HG03342 (cell line): Measurements from ENCODE around the gene TSC2.

ENCODE experiments used
- ATAC-seq: cut with Tn5 transposase; IDR thresholded peaks from one replicate; pipeline ENCODE4 v1.9.1; 2021; ENCODE audit warnings: mild to moderate bottlenecking, moderate library complexity; ENCODE audit not compliant: unreplicated experiment

Gene TSC2

DNA sequence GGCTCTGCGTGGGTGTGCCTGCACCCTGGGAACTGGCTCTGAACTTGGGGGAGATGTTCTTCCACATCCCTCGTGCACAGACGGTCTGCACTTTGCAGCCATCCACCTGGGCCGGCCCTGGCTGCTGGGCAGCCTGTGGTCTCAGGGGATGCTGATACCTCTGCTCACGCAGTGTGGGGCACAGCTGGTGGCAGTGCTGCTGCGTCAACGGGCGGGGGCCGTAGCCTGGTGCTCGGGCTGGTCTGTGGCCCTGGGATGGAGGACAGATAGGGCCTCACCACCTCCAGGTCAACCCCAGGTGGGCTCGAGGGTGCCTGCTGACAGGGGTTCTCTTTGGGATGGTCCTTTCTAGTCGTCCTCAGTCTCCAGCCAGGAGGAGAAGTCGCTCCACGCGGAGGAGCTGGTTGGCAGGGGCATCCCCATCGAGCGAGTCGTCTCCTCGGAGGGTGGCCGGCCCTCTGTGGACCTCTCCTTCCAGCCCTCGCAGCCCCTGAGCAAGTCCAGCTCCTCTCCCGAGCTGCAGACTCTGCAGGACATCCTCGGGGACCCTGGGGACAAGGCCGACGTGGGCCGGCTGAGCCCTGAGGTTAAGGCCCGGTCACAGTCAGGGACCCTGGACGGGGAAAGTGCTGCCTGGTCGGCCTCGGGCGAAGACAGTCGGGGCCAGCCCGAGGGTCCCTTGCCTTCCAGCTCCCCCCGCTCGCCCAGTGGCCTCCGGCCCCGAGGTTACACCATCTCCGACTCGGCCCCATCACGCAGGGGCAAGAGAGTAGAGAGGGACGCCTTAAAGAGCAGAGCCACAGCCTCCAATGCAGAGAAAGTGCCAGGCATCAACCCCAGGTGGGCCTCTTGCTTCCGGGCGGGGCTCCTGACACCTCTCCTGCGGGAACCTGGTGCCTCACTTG, 36.3 kb downstream of the TSC2 start:
- ATAC-seq: no peak

DNA sequence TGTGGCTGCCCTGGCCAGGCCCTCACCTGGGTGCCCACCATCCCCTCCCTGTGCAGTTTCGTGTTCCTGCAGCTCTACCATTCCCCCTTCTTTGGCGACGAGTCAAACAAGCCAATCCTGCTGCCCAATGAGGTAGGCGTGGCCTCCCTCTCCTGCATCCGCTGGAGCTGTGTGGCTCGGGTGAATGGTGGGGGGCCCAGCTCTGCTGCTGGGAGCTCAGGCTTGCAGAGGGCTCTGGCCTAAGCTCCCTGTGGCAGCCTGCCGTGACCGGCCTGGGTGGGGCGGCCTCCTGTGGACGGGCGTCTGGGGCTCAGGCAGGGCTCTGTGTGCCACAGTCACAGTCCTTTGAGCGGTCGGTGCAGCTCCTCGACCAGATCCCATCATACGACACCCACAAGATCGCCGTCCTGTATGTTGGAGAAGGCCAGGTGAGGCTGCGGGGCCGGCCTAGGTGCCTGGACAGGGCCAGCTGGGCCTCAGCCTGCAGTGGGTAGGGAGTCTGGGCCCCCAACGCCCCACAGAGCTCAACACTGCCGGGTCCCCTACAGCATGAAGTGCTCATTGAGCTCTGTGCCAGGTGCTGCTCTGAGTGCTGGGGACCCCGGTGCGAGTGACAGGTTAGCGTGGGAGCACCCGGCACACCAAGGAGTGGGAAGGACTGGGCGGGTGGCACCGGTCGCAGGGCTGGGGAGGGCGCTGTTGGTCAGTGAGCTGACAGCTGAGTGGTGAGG, 37.3 kb downstream of the TSC2 start:
- ATAC-seq: no peak

DNA sequence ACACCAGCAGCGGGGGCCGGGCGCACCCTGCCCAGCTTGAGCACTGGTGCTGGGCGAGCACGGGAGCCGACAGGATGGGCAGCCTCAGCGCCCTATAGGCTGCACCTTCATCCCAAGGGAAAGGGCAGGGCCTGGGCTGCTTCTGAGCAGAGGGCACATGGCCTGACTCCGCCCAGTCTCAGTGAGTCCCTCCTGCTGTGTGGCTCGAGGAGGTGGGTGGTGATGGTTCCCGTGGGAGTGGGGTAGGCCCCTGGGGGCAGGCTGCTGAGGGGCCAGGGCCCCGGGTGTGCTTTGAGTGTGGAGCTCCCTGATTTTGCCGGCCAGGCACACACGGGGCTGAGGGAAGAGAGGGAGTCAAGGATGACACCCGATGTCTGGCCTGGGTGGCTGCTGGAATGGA, 37.9 kb downstream of the TSC2 start:
- no peak for ATAC-seq

DNA sequence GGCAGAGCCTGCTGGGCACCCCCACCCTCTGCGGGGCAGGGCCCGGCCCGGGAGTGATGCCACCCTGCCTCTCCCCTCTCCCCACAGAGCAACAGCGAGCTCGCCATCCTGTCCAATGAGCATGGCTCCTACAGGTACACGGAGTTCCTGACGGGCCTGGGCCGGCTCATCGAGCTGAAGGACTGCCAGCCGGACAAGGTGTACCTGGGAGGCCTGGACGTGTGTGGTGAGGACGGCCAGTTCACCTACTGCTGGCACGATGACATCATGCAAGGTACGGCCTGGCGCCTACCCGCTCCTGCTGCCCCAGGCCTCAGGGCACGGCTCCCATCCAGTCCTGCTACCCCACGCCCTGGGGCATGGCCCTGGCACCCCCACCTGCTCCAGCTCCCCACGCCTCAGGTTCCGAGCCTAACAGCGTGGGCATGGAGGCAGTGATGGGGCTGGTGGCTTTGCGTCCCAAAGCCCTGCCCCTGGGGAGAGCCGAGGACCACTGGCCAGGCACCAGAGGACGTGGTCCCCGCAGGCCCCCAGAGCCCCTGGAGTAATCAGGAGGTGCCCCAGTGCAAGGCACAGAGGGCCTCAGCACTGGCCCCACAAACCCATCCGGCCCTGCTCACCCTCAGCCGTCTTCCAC, 38.4 kb downstream of the TSC2 start:
- no peak for ATAC-seq

DNA sequence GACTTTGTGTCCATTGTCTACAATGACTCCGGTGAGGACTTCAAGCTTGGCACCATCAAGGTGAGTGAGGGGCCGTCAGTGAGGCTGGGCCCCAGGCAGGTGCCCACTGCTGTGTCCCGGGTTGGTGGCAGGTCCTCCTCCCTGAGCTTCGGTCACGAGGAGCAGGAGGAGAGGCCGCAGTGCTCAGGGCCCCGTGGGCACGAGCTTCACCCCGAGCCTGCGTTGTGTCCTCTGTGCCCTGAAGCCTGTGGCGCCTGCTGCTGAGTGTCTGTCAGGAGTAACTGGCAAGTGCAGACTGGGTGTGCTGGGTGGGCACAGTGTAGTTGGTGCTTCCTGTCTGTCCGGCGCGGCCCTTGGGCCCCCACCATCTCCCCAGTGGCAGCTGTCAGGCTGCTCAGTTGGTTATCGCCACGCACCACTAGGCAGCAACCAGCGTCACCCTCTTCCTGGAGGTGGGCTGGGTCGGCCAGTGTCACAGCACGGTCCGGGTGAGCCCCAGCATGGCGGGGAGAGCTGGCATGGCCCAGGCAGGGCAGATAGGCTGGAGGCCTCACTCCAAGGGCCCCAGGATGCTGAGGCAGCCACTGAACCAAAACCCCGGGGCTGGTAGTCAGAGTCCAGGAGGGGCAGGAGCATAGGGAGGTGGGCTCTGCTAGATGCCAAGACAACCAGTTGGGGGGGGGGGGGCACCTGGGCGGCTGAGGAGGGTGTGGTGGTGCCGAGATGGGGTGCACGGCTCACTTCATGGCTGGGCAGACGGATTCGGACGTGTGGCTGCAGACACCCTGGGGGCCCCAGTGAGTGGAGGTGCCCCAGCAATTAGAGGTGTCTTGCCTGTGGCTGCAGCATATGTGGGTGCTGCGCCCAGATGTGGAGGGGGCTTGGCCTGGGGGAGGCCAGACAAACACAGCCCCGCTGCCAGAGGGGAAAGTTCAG, 39.3 kb downstream of the TSC2 start:
- no peak for ATAC-seq

DNA sequence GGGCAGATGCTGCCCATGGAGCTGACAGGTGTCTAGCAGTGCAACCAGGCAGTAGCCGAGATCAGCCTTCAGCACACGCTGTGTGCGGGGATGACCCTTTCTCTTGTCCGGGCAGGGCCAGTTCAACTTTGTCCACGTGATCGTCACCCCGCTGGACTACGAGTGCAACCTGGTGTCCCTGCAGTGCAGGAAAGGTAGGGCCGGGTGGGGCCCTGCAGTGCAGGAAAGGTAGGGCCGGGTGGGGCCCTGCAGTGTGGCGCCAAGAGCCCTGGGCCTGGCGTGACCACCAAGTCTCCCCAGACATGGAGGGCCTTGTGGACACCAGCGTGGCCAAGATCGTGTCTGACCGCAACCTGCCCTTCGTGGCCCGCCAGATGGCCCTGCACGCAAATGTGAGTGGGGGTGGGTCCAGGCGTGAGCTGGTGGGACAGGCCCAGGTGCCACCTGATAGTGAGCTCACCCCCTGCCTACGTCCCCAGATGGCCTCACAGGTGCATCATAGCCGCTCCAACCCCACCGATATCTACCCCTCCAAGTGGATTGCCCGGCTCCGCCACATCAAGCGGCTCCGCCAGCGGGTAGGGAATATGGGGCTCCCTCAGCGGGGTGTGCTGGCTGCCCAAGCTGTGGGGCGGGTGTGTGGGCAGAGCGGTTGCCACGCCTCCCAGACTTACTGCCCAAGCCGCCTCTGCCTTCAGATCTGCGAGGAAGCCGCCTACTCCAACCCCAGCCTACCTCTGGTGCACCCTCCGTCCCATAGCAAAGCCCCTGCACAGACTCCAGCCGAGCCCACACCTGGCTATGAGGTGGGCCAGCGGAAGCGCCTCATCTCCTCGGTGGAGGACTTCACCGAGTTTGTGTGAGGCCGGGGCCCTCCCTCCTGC, 40.2 kb downstream of the TSC2 start:
- no peak for ATAC-seq

DNA sequence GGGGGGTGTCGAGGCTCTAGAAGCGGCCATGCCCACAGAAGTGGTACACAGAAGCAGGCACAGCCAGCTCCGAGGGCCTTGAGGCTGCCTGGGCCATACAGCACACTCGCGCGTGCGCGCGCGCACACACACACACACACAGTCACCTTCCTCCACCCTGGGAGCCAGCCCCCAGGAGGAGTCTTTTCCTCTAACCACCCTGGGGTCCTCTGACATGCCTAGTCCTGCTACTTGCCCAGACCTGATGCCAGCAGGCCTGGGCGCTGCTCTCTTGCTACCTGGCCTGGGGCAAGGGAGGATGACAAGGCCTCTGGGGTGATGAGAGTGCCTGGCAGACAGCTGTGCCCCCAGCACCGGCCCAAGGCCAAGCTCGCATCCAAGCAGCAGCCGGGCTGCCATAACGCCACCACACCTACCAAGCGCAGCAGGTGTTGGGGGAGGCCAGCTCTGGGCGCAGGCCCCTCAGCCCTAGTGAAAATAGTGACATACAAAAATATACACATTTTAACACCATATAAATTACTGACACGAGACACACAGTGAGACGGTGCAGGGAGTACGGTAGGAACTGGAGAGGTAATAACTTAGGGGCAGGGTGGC, 41.1 kb downstream of the TSC2 start:
- no peak for ATAC-seq

DNA sequence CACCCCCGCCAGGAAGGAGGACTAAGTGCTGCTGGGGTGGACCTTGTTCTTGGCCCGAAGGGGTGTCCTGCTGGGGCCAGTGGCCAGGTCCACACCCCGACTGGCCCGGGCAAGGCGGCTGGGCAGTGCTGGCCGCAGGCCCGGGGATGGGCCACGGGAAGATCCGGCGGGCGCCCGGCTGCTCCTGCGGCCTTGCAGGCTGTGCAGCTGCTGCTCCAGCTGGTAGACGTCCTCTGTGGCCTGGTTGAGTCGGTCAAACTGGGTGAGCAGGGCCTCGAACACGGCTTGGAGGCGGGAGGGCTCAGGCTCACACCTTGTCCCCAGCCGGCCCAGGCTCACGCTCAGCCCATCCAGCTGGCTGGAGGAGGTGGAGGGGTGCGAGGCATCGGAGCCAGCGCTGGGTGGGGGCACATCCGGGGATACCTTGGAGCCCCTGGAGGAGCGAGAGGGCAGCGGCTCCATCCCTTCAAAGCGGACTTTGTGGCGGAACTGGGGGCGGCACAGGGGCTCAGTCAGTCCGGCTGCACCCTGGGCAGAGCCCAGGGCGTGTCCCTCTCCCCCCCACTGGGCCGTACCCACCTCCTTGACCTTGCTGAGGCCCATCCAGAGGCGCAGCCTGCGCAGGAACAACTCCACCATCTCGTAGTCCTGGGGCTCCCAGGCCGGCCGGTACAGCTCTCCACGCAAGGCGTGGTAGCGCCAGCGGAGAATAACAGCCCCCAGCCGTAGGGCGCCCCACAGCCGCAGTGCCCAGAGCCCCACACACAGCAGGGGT, 42.1 kb downstream of the TSC2 start:
- ATAC-seq: no peak

DNA sequence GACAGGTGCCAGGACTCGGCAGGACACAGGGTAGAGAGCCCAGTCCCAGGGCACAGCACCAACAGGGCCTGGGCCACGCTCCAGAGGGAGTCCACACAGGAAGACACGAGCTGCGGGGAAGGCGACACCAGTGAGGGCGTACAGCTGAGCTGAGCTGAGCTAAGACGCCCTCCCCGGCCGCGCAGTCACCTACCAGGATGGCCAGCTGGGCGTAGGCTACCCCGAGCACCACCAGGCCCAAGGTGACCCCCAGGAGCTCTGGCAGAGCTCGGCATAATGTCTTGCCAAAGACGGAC, 42.6 kb downstream of the TSC2 start:
- no peak for ATAC-seq

DNA sequence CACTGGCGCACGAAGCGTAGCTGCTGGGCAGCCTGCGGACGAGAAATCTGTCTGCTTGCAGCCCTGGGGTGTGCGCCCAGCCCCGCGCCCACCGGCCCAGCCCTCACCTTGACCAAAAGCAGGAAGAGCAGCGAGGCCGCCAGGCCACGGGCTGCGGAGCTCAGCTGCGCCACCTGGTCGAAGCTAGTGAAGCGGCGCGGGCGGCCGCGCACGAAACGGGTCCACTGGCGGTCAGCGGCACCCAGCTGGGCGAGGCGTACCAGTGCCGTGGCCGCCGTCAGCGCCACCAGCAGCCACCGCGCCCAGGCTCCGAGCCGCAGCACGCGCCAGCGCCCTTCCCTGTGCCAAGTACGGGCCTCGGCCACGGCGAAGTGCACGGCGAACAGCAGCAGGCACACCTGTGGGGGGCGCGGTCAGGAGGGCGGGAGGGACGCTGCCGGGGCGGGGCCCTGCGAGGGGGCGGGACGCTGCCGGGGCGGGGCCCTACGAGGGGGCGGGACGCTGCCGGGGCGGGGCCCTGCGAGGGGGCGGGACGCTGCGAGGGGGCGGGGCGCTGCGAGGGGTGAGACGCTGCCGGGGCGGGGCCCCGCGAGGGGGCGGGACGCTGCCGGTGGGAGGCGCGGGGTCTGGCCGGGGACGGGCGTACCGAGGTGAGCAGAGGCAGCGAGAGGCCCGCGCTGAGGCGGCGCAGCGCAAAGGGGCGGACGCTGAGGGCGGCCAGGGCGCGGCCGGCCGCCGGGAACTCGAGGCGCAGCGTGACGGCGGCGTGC, 43.2 kb downstream of the TSC2 start:
- ATAC-seq: no peak

DNA sequence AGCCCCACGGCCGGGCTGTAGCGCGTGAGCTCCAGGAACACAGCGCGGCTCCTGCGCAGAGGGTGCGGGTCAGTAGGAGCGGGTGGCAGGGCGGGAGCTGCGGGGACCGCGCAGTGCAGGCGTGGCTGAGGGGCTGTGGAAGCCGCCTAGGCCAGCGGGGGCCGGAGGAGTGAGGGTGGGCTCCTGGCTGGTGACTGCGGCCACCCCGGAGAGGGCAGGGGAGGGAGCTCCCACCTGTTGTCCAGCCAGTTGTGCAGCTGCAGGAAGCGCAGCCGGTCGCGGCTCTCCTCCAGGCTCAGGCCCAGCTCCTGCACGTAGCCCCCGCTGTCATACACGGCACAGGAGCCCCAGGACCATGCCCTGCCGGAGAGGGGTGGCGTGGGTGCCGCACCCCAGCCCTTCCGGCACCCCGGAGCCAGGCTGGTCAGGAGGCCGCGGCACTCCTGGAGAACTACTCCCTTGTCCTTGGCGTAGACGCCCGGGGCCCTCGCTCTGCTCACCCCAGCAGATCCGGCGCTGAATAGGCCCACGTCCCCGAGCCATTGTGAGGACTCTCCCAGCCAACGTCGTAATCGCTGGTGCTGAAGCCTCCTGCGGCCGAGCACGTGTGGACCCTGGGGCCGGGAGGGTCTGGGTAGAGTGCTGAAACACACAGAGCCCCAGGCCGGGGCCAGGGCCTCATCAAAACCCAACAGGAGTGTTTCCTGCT, 43.9 kb downstream of the TSC2 start:
- ATAC-seq: no peak

DNA sequence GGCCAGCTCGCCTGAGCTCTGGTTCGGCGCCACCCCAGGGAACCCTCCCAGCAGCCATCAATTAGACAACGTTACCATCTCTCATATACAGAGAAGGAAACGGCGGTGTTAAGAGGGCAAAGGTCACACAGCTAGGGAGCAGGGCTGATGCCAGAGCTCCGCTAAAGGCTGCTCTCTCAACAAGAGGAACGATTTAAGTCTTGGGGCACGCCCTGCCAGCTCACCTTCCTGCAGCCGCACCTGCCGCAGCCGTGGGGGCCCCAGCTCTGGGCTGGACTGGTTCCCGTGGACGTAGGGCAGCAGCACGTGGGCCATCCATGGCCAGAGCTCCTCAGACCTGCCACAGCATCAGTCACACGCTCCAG, 44.5 kb downstream of the TSC2 start:
- no peak for ATAC-seq

DNA sequence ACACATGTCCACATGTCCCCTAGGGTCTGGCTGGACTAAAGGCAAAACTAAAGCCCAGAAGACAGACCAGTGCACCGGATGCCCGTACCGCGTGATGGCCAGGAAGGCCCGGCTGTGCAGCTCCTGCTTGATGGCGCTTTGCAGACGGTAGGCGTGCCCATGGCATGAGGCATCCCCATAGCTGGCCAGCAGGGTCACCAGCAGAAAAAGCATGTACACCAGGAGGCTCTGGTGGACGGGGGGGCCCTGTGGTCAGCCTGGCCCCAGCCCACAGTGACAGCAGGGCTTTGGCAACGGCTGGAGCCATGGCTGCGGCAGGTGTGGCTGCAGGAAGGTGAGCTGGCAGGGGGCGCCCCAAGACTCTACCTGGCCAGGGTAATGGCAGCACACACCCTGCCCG, 45.1 kb downstream of the TSC2 start:
- ATAC-seq: no peak

DNA sequence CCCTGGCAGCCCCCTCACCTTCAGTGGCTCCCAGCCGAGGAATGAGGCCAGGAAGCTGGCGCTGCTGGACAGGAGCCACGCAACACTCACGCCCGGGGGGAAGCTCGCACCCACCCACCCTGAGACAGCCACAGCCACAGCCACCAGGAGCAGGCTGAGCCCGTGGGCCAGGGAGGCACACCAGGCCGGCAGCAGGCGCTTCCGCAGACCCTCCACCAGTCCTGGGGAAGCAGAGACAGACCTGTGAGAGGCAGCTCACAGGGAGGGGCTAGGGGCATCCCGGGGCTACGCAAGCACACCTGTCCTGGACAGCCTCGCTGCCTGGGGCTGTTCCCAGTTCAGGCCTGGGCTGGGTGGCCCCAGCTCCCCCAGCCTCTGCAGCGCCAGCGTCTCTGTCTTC, 46.0 kb downstream of the TSC2 start:
- ATAC-seq: no peak

DNA sequence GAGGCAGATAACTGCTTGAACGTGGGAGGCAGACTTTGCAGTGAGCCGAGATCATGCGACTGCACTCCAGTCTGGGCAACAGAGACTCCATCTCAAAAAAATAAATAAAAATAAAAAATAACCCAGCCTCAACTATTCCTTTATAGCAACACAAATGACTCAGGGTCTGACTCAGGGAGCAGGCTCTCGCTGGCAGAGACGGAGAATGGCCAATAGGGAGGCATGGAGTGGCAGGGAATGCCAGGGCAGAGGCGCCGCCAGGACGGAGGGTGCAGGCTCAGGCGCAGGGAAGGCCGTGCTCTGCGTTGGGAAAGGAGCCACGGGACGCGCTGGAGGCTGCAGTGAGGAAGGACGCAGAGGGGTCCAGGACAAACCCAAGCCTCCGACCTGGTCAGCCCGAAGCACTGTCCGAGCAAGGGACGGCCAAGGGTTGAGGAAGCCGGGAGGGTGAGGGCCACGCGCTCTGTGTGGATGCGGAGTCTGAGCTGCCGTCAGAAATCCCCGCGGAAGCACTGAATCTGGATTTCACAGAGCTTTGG, 47.6 kb downstream of the TSC2 start:
- no peak for ATAC-seq

DNA sequence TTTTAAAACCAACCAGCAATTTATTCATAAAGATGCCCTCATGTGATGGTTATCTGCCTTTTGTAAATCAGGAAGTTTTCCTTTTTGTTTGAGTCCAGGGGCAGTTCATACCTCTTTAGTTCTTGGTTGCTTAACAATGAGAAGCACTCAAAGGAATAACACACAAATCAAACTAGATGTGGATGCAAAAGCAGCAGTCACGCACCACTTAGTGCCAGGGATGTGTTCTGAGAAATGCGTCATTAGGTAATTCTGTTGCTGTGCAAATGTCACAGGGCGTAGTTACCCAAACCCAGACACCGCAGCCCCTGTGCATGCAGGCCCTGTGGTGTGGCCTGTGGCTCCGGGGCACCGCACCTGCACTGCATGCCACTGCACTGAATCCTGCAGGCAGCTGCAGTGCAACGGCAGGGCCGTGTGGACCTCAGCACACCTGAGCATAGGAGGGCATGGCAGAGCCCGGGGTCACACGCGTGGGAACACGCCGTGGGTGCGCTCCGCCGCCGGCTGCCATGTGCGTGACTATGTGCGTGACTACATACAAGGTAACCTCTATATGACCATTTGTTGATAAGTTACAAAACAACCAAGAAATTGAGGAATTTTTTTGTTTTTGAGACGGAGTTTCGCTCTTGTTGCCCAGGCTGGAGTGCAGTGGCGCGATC, 48.3 kb downstream of the TSC2 start:
- ATAC-seq: no peak
